ENCODE data around the gene LCMT1.

LCMT1 gene

GRCh38 chr16:25224731-25225319 is 113.3 kb downstream of the LCMT1 start:
- no peak for DNase-seq
- H3K4me1 Mint-ChIP-seq: no peaks in the 10 kb centered on the region
- H3K27ac Mint-ChIP-seq: no peak overlapping the region
- TF ChIP-seq CTCF (IDR thresholded peaks at IDR 0.05): no peak
- H3K4me3 Mint-ChIP-seq: no peak overlapping the region
- no peaks in the 10 kb centered on the region for H3K9me3 Mint-ChIP-seq
- H3K36me3 Mint-ChIP-seq (ENCODE audit: low read depth): no peaks in the 10 kb centered on the region
- no peaks in the 10 kb centered on the region for H3K27me3 Mint-ChIP-seq (ENCODE audit: low read depth, poor library complexity)

All from nephron progenitor cell (in vitro differentiated cells).